ENCODE results near the gene CST5.
"Not testable (repeated sequence)": the region's sequence is repeated elsewhere in the genome, so short reads cannot be mapped to it uniquely, and the experiment has no call there.

CST5 gene

DNA sequence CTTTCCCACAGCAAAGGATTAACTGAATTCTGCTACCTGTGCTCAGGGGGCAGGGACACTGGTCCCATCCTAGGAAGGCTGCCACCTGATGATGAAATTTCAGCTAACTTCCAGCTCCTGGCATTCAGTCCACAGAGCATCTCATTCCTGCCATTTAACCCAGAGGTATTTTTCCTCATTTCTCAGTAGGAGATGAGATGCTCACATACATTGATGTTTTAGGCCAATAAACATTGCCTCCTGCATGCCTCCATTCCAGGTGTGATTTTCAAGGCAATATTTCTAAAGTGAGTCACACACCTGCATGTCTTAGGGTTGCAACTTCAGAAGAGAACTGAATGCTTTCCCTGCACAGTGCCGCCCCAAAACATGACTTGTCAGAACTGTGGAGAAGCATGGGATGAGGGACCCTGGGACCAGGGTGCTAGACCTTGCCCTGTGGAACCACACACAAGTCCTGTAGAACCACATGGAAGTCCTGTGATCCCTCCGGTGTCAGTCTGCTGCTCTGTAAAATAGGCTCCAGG lies 1.5 kb downstream of the CST5 start:
- H3K9me3 Mint-ChIP-seq; H3K27ac Mint-ChIP-seq; H3K36me3 Mint-ChIP-seq (ENCODE audit: low read depth); H3K4me1 Mint-ChIP-seq (ENCODE audit: low read depth); H3K27me3 Mint-ChIP-seq (ENCODE audit: low read depth); H3K4me3 Mint-ChIP-seq: not testable (repeated sequence)

DNA sequence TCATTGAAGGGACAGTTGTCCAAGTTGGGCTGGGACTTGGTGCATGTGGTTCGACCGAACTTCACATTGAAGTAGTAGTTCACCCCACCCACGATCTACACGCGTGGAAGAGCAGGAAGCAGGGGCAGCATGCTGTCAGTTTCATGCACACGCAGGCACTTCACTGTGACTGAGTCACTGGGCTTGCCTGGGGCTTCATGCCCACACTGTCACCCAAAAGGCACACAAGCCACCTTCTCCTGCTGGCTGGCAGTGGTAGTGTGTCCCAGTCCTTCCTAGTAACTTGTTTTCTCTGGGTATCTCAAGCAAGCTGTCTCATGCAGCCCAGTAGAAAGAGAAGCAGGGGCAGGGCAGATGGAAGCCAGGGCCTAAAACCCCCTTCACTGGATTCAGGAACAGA lies 2.0 kb downstream of the CST5 start:
- Mint-ChIP-seq H3K27ac (no peak overlapping the region), H3K27me3 (ENCODE audit: low read depth) (no peaks in the 10 kb centered on the region), H3K4me1 (ENCODE audit: low read depth) (no peaks in the 10 kb centered on the region), H3K9me3 (no peaks in the 10 kb centered on the region), H3K36me3 (ENCODE audit: low read depth) (no peaks in the 10 kb centered on the region), H3K4me3 (no peak overlapping the region)

- Mint-ChIP-seq H3K36me3 (ENCODE audit: low read depth) (no peaks in the 10 kb centered on the region), H3K9me3 (no peaks in the 10 kb centered on the region), H3K27me3 (ENCODE audit: low read depth) (peaks cover 4% of the 10 kb centered on the region), H3K4me3 (no peak overlapping the region), H3K27ac (no peak overlapping the region), H3K4me1 (ENCODE audit: low read depth) (no peaks in the 10 kb centered on the region)
These were observed 3.8 kb downstream of the CST5 start for GRCh38 chr20:23875606-23876237.

DNA sequence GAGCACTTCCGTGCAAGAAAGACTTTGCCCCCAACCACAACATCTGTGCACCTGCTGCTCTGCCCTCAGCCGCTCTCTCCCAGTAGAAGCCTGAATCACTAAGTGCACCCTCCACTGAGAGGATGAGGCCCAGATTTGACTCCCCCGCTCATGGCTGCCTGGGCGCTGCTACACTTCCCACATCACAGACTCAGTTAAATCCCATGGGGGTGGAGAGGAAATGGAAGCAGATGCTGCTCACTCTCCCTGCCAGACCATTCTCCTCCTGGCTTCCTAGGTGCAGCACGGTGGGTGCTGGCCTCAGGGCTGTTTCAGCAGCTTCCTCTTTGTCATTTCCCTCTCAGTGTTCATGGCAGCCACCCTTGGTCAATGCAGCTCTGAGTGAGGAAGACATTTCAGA lies 4.8 kb downstream of the CST5 start:
- no peak overlapping the region for H3K4me3 Mint-ChIP-seq
- no peaks in the 10 kb centered on the region for H3K36me3 Mint-ChIP-seq (ENCODE audit: low read depth)
- no peaks in the 10 kb centered on the region for H3K9me3 Mint-ChIP-seq
- H3K27me3 Mint-ChIP-seq (ENCODE audit: low read depth), result peaks cover 13% of the 10 kb centered on the region
- H3K27ac Mint-ChIP-seq, result no peak overlapping the region
- H3K4me1 Mint-ChIP-seq (ENCODE audit: low read depth), result no peaks in the 10 kb centered on the region

DNA sequence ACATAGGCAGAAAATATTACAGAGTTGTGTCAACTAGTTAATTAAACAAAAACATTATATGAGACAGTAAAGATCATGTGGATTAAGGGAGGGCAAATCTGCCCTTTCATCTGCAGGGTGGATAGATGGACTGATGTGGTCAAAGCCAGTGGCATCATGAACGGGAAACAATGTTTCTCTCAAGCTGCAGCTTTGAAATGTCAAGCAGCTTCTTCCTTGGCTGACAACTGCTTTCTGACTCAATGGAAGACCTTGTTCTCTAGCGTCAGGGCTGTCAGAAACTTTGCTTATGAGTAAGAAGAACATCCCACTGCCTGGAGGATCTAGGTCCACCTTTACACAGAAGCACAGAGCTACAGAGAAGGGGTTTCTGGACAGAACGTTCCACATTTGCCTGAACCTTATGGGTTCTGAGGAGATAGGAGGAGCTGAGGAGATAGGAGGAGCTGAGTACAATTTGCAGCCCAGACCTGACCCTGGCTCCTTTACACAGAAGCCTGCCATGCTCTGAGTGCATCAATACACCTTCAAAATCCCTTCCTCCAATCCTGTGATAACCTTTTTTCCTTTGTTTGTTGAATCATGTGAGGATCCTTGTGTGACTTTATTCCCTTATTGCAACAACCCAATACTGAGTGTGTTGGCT lies 6.1 kb downstream of the CST5 start:
- Mint-ChIP-seq H3K27ac (no peak overlapping the region), H3K4me3 (no peak overlapping the region), H3K27me3 (ENCODE audit: low read depth) (peaks cover 25% of the 10 kb centered on the region), H3K36me3 (ENCODE audit: low read depth) (no peaks in the 10 kb centered on the region), H3K9me3 (no peaks in the 10 kb centered on the region), H3K4me1 (ENCODE audit: low read depth) (no peaks in the 10 kb centered on the region)

- Mint-ChIP-seq H3K9me3 (no peaks in the 10 kb centered on the region), H3K27ac (no peak overlapping the region), H3K4me3 (no peak overlapping the region), H3K36me3 (ENCODE audit: low read depth) (no peaks in the 10 kb centered on the region), H3K4me1 (ENCODE audit: low read depth) (no peaks in the 10 kb centered on the region), H3K27me3 (ENCODE audit: low read depth) (peaks cover 30% of the 10 kb centered on the region)
These were observed 7.5 kb downstream of the CST5 start for GRCh38 chr20:23872065-23872464.

- Mint-ChIP-seq H3K9me3 (no peaks in the 10 kb centered on the region), H3K36me3 (ENCODE audit: low read depth) (no peaks in the 10 kb centered on the region), H3K4me1 (ENCODE audit: low read depth) (no peaks in the 10 kb centered on the region), H3K4me3 (no peak overlapping the region), H3K27me3 (ENCODE audit: low read depth) (peaks cover 34% of the 10 kb centered on the region), H3K27ac (no peak overlapping the region)
These were observed 9.1 kb downstream of the CST5 start for GRCh38 chr20:23870461-23870860.

- Mint-ChIP-seq H3K27ac (no peak overlapping the region), H3K36me3 (ENCODE audit: low read depth) (no peaks in the 10 kb centered on the region), H3K27me3 (ENCODE audit: low read depth) (peaks cover 34% of the 10 kb centered on the region), H3K9me3 (no peaks in the 10 kb centered on the region), H3K4me3 (no peak overlapping the region), H3K4me1 (ENCODE audit: low read depth) (no peaks in the 10 kb centered on the region)
These were observed 10.0 kb downstream of the CST5 start for GRCh38 chr20:23869520-23869919.

- peaks cover 34% of the 10 kb centered on the region for H3K27me3 Mint-ChIP-seq (ENCODE audit: low read depth)
- H3K36me3 Mint-ChIP-seq (ENCODE audit: low read depth), result no peaks in the 10 kb centered on the region
- no peak overlapping the region for H3K4me3 Mint-ChIP-seq
- no peaks in the 10 kb centered on the region for H3K4me1 Mint-ChIP-seq (ENCODE audit: low read depth)
- H3K27ac Mint-ChIP-seq, result no peak overlapping the region
- H3K9me3 Mint-ChIP-seq, result no peaks in the 10 kb centered on the region
These were observed 11.2 kb downstream of the CST5 start for GRCh38 chr20:23868321-23868720.

DNA sequence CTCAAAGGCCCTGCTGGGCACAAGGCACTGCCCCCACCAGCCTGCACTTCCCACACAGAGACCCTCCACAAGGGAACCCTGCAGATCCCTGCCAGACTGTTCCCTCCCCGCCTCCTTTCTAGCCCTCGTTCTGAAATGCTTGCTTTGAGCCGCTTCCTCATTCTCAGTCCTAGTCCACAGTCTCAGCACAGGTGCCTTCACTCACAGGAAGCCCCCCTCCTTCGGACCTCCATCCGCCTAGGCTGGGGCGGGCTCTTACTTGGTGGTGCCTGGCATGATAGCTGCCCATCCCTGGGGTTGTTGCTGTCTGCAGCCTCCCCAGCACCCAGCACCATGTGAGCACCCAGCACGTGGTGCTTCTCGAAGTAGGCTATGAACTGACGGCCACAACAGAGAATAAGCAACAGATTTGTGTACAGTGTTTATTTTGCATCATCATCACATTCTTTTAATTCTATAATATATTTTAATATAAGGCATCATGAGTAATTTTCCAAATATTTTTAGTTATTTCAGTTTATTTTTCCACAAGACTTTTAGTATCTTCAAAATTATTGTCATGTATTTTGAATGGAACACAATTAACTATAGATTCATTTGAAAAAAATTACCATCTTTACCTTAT lies 12.3 kb downstream of the CST5 start:
- Mint-ChIP-seq H3K9me3 (no peaks in the 10 kb centered on the region), H3K36me3 (ENCODE audit: low read depth) (no peaks in the 10 kb centered on the region), H3K27me3 (ENCODE audit: low read depth) (peaks cover 34% of the 10 kb centered on the region), H3K4me3 (no peak overlapping the region), H3K4me1 (ENCODE audit: low read depth) (no peaks in the 10 kb centered on the region), H3K27ac (no peak overlapping the region)

DNA sequence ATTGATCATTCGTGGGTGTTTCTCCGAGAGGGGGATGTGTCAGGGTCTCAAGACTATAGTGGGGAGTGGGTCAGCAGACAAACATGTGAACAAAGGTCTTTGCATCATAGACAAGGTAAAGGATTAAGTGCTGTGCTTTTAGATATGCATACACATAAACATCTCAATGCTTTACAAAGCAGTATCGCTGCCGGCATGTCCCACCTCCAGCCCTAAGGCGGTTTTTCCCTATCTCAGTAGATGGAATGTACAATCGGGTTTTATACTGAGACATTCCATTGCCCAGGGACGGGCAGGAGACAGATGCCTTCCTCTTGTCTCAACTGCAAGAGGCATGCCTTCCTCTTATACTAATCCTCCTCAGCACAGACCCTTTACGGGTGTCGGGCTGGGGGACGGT lies 18.8 kb downstream of the CST5 start:
- H3K27ac Mint-ChIP-seq; H3K36me3 Mint-ChIP-seq (ENCODE audit: low read depth); H3K27me3 Mint-ChIP-seq (ENCODE audit: low read depth); H3K9me3 Mint-ChIP-seq; H3K4me3 Mint-ChIP-seq; H3K4me1 Mint-ChIP-seq (ENCODE audit: low read depth): not testable (repeated sequence)

- no peaks in the 10 kb centered on the region for H3K4me1 Mint-ChIP-seq (ENCODE audit: low read depth)
- H3K9me3 Mint-ChIP-seq, result no peaks in the 10 kb centered on the region
- no peaks in the 10 kb centered on the region for H3K36me3 Mint-ChIP-seq (ENCODE audit: low read depth)
- H3K27me3 Mint-ChIP-seq (ENCODE audit: low read depth), result no peaks in the 10 kb centered on the region
- H3K27ac Mint-ChIP-seq, result no peak overlapping the region
- no peak overlapping the region for H3K4me3 Mint-ChIP-seq
These were observed 21.5 kb downstream of the CST5 start for GRCh38 chr20:23857962-23858595.

GRCh38 chr20:23856736-23857135 lies 22.8 kb downstream of the CST5 start:
- no peaks in the 10 kb centered on the region for H3K9me3 Mint-ChIP-seq
- H3K36me3 Mint-ChIP-seq (ENCODE audit: low read depth), result no peaks in the 10 kb centered on the region
- no peak overlapping the region for H3K4me3 Mint-ChIP-seq
- H3K27me3 Mint-ChIP-seq (ENCODE audit: low read depth), result no peaks in the 10 kb centered on the region
- H3K4me1 Mint-ChIP-seq (ENCODE audit: low read depth), result no peaks in the 10 kb centered on the region
- H3K27ac Mint-ChIP-seq, result no peak overlapping the region

DNA sequence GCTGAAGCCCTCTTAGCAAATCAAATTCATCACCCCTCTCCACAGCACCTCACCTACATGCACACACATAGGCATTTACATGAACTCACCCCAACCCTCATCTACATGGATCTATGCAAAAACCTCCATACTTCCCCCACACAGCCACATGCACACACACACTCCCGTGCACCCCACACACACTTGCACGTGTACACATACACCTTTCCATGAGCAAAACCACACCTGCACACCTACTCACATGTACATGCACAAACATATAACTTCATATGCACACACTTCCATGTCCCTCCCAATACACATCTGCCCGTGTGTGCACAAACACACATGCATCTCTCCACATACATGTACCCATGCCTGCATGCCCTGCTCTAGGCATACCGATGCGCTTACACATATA lies 23.3 kb downstream of the CST5 start:
- H3K27me3 Mint-ChIP-seq (ENCODE audit: low read depth), result no peaks in the 10 kb centered on the region
- H3K4me1 Mint-ChIP-seq (ENCODE audit: low read depth), result no peaks in the 10 kb centered on the region
- no peak overlapping the region for H3K27ac Mint-ChIP-seq
- no peaks in the 10 kb centered on the region for H3K36me3 Mint-ChIP-seq (ENCODE audit: low read depth)
- H3K9me3 Mint-ChIP-seq, result no peaks in the 10 kb centered on the region
- no peak overlapping the region for H3K4me3 Mint-ChIP-seq

GRCh38 chr20:23841693-23842092 lies 37.9 kb downstream of the CST5 start:
- Mint-ChIP-seq H3K27me3 (ENCODE audit: low read depth) (no peaks in the 10 kb centered on the region), H3K36me3 (ENCODE audit: low read depth) (no peaks in the 10 kb centered on the region), H3K4me3 (no peak overlapping the region), H3K27ac (no peak overlapping the region), H3K4me1 (ENCODE audit: low read depth) (no peaks in the 10 kb centered on the region), H3K9me3 (no peaks in the 10 kb centered on the region)
